ENCODE data around the gene FAT1.

DNA sequence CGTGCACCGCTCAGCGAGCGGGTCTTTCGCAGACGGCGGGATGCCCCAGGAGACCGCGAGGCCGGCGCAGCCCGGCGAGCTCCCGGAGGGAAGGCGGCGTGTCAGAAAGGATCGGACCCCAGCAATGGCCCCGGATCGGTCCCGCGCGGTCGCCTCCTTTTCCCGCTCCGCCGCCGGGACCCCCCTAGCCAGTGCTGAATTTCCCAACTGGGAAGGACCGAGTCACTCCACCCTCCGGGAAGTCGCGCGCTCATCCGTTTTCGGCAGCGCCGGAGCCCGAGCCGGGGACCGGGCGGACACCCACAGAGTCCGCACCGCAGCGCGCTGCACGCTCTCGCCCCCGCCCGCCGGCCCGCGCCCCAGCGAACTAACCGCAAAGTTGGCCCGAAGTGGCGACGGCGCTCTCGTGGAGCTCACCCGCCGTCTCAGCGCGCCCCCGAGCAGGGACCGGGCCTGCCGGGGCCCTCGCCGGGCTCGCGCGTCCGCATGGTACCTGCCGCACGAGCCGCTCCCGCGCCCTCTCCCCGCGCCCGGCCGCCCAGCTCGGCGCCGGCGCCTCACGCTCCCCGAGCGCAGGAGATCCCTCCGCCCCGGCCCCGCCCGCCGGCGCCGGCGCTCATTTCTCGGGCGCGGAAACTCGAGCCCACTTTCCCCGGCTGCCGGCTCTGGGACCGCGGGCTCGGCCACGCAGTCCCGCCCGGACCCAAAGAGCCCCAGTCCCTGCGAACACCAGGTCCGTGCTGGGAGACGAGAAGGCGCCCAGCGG lies at the start of gene FAT1:
- peak; percentile 66 for TF ChIP-seq POLR2A (conservative IDR thresholded peaks at IDR 0.05)
- TF ChIP-seq CEBPB (tag; IDR thresholded peaks at IDR 0.05) = no peak
- TF ChIP-seq GTF3C2 (IDR thresholded peaks at IDR 0.05; ENCODE audit: borderline replicate concordance, extremely low read depth, insufficient read length) = no peak
- TF ChIP-seq TAF1 (IDR thresholded peaks at IDR 0.05; ENCODE audit: control insufficient read depth, extremely low read depth, insufficient read depth, low read length, severe bottlenecking) = peak; percentile 62
- TF ChIP-seq ZNF12 (CRISPR knock-in tag; IDR thresholded peaks at IDR 0.05) = no peak
- no peak for TF ChIP-seq NCOA1 (IDR thresholded peaks at IDR 0.05; ENCODE audit: low read depth)
- TF ChIP-seq ZNF785 (CRISPR knock-in tag; IDR thresholded peaks at IDR 0.05) = no peak
- no peak; the same call in 1 of the 2 replicates for TF ChIP-seq ESRRA (IDR thresholded peaks at IDR 0.05; ENCODE audit: borderline replicate concordance, low read depth)
- TF ChIP-seq KLF13 (tag; IDR thresholded peaks at IDR 0.05; ENCODE audit: borderline replicate concordance, low read depth) = no peak
